GM12873 (cell line): Measurements from ENCODE around the gene DNAJC4.

ENCODE experiments used
- TF ChIP-seq, protein P1 (sequence below): IDR thresholded peaks from 2 replicates; pipeline ENCODE4 v1.5.1; 2012; ENCODE audit warnings: low read depth, mild to moderate bottlenecking, moderate library complexity, low read length, control low read depth; ENCODE audit not compliant: insufficient read depth; ENCODE audit errors: missing control alignments

DNAJC4 gene

DNA sequence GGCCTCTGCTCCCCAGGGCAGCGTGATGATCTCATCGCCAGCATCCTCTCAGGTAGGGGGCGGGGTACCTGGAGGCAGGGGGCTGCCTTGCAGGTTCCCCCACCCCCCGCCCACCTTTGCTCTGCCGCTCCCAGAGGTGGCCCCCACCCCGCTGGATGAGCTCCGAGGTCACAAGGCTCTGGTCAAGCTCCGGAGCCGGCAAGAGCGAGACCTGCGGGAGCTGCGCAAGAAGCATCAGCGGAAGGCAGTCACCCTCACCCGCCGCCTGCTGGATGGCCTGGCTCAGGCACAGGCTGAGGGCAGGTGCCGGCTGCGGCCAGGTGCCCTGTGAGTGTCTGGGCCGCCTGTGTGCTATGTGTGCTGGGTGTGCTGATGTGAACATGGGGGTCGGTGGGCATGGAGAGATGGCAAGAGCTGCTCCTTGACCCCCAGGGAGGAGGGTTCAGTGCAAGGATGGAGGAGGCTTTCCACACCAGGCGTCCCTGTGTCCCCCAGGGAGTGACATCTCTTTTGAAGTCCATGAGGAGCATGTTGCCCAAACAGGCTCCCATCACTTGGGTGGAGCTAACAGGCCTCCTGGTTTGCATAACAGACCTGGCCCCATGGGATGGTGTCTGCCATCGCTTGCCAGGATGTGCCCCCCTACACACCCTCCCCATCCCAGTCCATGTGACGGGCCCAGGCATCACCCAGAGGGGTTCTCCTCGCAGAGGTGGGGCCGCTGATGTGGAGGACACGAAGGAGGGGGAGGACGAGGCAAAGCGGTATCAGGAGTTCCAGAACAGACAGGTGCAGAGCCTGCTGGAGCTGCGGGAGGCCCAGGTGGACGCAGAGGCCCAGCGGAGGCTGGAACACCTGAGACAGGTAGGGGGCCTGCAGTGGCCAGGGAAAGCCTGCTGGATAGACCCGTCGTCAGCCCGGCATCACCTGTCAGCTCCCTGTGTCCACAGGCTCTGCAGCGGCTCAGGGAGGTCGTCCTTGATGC is 35.1 kb downstream of the DNAJC4 start:
- TF ChIP-seq, protein P1, sequence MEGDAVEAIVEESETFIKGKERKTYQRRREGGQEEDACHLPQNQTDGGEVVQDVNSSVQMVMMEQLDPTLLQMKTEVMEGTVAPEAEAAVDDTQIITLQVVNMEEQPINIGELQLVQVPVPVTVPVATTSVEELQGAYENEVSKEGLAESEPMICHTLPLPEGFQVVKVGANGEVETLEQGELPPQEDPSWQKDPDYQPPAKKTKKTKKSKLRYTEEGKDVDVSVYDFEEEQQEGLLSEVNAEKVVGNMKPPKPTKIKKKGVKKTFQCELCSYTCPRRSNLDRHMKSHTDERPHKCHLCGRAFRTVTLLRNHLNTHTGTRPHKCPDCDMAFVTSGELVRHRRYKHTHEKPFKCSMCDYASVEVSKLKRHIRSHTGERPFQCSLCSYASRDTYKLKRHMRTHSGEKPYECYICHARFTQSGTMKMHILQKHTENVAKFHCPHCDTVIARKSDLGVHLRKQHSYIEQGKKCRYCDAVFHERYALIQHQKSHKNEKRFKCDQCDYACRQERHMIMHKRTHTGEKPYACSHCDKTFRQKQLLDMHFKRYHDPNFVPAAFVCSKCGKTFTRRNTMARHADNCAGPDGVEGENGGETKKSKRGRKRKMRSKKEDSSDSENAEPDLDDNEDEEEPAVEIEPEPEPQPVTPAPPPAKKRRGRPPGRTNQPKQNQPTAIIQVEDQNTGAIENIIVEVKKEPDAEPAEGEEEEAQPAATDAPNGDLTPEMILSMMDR: no peak

DNA sequence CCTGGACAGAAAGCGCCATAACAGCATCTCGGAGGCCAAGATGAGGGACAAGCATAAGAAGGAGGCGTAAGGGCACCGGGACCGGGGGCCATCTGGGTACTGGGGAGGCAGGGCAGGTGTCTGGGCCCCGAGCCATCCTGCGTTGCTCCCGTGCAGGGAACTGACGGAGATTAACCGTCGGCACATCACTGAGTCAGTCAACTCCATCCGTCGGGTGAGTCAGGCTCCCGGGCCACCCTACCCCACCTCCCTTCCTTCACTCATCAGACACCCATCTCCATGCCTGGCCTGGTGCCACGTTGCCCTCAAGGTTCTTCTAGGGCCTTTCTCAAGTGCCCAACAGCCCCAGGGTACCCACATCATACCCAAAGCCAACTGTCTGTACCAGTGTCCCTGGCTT is 36.0 kb downstream of the DNAJC4 start:
- TF ChIP-seq, protein P1: no peak

DNA sequence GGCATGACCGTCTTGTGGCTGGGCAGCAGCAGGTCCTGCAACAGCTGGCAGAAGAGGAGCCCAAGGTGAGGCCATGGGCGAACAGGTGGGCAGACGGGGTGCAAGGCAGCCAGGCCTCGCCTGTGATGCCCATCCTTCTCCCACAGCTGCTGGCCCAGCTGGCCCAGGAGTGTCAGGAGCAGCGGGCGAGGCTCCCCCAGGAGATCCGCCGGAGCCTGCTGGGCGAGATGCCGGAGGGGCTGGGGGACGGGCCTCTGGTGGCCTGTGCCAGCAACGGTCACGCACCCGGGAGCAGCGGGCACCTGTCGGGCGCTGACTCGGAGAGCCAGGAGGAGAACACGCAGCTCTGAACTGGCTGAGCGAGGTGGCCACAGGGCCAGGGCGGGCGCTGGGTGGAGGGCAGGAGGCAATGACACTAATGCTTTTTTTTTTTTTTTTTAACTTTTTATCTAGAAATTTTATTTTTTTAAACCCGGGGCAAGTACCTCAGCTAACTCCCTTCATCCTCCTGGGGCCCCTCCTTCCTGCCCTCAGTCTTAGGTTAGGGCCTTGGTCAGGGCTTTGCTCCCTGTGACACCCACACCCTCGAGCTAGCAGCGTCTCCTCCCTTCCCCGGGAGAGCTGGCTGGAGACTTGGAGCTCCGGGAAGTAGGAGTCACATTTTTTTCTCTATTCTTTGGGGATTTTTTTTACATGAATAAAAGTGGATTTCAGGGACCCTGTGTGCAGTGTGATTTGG is 37.0 kb downstream of the DNAJC4 start:
- TF ChIP-seq, protein P1: no peak

DNA sequence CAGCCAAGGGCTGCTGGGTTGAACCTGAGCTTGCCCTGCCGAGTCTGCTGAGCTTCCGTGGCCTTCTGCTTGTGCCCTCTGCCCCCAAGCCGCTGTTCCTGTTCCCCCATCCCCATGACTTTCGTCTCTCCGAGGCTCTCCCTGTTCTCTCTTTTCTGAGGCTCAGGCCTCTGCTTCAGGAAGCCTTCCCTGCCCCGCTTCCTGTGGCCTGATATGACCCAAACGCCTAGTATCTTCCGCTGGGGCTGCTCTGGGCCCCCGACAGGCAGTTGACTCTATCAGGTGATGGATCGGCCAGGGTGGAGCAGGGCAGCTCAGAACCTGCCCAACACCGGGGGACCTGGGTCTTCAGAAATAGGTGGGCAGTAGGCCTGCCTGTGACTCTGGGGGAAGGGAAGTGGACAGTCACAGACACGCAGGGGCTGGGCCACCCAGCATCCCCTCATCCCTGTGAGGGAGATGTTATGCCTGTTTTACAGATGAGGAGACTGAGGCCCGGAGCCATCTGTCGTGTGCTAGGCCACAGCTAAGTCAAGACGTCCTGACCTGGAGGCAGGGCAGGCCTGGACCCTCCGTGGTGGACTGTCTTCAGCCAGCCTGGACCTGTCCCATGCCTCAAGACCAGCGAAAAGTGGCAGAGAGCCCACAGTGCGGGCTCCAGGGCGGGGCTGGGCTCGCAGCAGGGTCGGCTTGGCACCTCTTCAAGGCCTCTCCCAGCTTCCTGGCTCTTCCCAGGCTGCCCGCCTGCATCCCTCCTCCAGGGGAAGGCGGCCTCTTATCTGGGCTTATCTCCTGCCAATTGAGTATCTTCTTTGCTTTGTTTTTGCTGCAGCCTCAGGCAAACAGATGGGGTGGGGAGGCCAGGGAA is 37.9 kb downstream of the DNAJC4 start:
- TF ChIP-seq, protein P1: no peak

DNA sequence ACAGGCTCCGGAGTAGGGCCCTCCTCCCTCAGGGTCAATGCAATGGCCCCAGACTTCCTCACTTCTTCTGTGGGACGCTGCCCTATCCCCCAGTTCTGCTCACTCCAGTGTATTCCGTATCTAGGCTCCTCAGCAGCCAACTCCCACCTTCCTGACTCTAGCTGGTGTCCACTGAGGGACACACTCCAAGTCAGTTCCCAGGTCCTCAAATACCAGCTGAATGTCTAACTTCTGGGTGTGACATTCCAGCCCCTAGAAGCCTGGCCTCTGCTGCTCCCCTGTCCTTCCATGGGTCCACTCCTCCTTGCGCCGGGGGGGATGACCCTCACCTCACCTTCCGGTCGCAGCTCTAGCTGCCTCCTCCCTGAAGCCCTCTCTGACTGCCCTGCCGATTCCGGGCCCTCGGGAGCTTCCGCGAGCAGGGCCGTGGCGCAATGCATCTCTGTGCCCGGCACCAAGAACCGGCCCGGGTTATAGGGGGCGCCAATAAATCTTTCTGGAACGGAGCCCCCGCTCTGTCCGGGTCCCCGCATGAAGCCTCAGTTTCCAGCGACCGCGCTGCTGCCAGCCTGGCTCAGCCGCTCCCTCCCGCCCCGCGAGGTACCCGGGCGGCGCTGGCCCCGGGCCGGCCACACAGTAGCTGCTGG is 38.7 kb downstream of the DNAJC4 start:
- TF ChIP-seq, protein P1: no peak

DNA sequence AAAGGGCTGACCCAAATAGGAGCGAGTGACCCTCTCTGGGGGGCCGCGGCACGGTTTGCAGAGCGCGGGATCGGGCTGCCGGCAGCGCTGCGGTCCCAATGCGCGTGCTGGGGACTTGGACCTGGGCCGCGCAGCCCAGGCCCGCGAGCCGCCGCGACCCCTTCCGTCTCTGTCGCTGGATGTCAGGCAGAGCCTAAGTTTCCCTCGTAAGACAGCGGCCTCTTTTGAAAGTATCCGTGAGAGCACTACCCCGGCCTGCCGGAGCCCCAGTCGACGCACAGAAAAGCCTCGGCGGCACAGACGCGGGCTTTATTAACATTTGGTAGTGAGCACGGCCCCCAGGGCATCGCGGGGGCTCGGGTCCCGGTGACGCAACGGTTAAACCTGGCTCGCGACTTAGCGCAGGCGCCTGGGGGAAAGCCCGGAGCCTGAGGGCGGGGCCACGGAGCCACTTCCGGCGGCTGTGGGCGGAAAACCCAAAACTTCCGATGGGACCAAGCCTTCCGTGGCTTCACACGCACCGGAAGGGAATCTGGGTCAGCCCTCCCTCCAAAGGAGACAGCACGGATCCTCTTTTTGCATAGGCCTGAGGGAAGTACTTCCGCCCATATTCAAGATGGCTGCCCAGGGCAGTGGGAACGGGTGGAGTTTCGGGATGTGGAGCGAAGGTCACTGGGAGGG is 39.3 kb downstream of the DNAJC4 start:
- TF ChIP-seq, protein P1: no peak
